Measurements from ENCODE around the gene DMBX1. TPM values are rescaled to one million over a fixed set of nuclear protein-coding genes. Genes with fewer than 3 reads are reported as not detected.

Gene DMBX1
- total and polyA plus RNA-seq, 2 experiments from 2014 or later: not detected

DNA sequence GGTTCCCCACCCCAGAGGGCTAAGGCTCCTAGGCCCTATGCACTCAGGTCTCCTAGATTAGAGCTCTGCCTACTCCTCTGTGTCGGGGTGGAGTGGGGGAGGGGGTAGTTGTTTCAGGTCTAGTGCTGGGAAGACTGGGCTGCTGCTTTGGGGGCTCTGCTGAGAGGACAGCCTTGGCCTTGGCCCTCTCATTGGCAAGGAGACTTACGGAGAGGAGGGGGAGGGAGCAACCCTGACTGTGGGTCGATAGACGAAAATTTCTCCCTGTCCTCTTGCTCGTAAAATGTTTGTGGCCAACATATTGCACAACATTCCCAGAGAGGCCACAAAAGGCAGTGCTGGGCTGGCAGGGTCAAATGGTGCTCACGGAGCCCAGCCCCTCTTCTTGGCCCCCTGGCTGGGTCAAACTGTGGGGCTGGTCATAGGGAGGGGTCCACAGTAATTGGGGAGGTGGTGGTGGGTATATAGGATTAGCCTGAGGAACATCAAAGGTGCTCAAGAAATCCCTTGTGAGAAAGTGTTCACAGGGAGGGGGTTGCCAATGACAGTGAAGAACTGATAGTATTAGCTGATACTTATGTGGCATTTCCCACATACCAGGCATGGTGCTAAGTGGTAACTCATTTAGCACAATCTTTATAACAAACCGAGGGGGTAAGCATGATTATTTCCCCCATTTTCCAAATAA lies 8.5 kb upstream of the DMBX1 start:
- H3K9me3 ChIP-seq (ENCODE audit: low read depth): no peaks in the 10 kb centered on the region
- no peak overlapping the region for H3K4me3 ChIP-seq
- H3K27ac ChIP-seq: no peak overlapping the region
- peak in 1 of 2 donors; percentile 55 for DNase-seq (ENCODE audit: low read depth in 1 of 2, low spot score in 1 of 2)
- peaks cover 52% of the 10 kb centered on the region for H3K27me3 ChIP-seq
- TF ChIP-seq, protein P1, sequence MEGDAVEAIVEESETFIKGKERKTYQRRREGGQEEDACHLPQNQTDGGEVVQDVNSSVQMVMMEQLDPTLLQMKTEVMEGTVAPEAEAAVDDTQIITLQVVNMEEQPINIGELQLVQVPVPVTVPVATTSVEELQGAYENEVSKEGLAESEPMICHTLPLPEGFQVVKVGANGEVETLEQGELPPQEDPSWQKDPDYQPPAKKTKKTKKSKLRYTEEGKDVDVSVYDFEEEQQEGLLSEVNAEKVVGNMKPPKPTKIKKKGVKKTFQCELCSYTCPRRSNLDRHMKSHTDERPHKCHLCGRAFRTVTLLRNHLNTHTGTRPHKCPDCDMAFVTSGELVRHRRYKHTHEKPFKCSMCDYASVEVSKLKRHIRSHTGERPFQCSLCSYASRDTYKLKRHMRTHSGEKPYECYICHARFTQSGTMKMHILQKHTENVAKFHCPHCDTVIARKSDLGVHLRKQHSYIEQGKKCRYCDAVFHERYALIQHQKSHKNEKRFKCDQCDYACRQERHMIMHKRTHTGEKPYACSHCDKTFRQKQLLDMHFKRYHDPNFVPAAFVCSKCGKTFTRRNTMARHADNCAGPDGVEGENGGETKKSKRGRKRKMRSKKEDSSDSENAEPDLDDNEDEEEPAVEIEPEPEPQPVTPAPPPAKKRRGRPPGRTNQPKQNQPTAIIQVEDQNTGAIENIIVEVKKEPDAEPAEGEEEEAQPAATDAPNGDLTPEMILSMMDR (IDR thresholded peaks at IDR 0.05; ENCODE audit: low read depth, low read length): no peak
- H3K36me3 ChIP-seq: no peaks in the 10 kb centered on the region
- H3K4me1 ChIP-seq (ENCODE audit: low read depth): no peaks in the 10 kb centered on the region

DNA sequence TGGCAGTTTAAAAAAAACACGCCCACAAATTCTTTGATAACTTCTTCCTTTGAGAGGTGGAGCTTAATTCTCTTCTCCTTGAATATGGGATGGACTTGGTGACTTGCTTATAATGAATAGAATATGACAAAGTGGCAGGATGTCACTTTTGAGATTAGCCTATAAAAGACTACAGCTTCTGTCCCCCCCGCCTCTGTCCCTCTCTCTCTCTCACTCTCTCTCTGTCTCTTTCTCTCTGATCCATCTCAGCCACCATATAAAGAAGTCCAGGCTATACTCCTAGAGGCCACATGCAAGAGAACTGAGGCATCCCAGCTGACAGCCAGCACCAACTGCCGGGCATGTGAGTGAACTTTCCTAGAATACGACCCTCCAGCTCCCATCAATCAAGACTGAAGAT lies 7.7 kb upstream of the DMBX1 start:
- DNase-seq (ENCODE audit: low read depth in 1 of 2, low spot score in 1 of 2): no peak
- no peaks in the 10 kb centered on the region for H3K36me3 ChIP-seq
- TF ChIP-seq, protein P1 (IDR thresholded peaks at IDR 0.05; ENCODE audit: low read depth, low read length): no peak
- no peaks in the 10 kb centered on the region for H3K9me3 ChIP-seq (ENCODE audit: low read depth)
- H3K4me1 ChIP-seq (ENCODE audit: low read depth): no peaks in the 10 kb centered on the region
- H3K4me3 ChIP-seq: no peak overlapping the region
- H3K27ac ChIP-seq: no peak overlapping the region
- H3K27me3 ChIP-seq: peaks cover 61% of the 10 kb centered on the region

DNA sequence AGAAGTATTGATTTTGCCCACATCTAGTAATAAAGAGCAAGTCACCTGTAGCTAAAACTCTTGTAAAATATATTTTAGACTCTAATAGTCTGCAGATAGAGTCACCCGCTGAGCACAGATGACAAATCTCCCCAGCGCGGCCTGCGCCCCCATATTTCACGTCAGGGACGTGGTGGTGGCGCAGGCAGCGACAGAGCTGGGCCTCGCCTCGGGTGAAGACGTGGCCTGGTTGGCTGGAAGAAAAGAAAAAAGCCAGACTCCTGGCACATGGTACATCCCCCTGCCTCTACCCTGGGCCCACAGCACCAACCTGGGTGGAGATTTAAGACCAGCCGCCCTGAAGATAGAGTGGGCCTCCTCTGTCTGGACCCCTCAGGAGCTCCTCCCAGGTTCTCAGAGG lies 6.0 kb upstream of the DMBX1 start:
- Histone ChIP-seq H3K9me3 (ENCODE audit: low read depth) (no peaks in the 10 kb centered on the region), H3K27me3 (peaks cover 77% of the 10 kb centered on the region), H3K27ac (no peak overlapping the region), H3K4me1 (ENCODE audit: low read depth) (no peaks in the 10 kb centered on the region), H3K4me3 (no peak overlapping the region), H3K36me3 (no peaks in the 10 kb centered on the region)
- DNase-seq (ENCODE audit: low read depth in 1 of 2, low spot score in 1 of 2): no peak
- TF ChIP-seq, protein P1 (IDR thresholded peaks at IDR 0.05; ENCODE audit: low read depth, low read length): no peak

DNA sequence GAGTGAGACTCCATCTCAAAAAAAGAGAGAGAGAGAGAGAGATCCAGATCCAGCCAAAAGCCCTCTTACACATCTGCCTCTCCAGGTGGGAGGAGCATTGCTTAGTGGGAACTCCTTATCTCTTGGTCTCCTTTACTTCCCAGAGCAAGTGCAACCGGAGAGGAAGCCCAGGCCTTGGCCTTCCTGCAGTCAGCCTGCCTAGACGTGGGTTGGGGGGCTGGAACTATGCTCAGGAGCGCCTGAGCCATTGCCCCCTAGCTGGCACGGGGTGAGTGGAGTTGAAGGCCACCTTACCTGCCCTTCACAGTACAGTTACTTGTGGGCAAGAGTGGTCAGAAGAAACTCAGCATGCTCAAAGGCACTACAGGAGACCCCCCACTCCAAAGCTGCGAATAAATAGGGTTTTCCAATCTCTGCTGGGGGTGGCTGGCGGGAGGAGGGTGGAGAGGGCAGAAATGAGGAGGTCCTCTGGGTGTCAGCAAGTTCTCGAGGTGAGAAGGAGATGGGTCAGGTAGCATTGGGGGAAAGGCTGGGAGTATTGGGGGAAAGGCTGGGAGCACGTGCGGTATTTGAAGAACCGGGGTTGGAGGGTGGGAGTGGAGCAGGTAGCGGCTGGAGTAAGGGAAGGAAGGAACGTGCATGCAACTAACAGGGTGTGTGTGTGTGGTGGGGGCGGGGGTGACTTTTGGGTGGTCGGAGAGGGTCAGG lies 4.7 kb upstream of the DMBX1 start:
- Histone ChIP-seq H3K9me3 (ENCODE audit: low read depth) (no peaks in the 10 kb centered on the region), H3K36me3 (no peaks in the 10 kb centered on the region), H3K4me1 (ENCODE audit: low read depth) (peaks cover 2% of the 10 kb centered on the region), H3K4me3 (no peak overlapping the region), H3K27me3 (peaks cover 91% of the 10 kb centered on the region), H3K27ac (no peak overlapping the region)
- no peak for DNase-seq (ENCODE audit: low read depth in 1 of 2, low spot score in 1 of 2)
- TF ChIP-seq, protein P1 (IDR thresholded peaks at IDR 0.05; ENCODE audit: low read depth, low read length): no peak

DNA sequence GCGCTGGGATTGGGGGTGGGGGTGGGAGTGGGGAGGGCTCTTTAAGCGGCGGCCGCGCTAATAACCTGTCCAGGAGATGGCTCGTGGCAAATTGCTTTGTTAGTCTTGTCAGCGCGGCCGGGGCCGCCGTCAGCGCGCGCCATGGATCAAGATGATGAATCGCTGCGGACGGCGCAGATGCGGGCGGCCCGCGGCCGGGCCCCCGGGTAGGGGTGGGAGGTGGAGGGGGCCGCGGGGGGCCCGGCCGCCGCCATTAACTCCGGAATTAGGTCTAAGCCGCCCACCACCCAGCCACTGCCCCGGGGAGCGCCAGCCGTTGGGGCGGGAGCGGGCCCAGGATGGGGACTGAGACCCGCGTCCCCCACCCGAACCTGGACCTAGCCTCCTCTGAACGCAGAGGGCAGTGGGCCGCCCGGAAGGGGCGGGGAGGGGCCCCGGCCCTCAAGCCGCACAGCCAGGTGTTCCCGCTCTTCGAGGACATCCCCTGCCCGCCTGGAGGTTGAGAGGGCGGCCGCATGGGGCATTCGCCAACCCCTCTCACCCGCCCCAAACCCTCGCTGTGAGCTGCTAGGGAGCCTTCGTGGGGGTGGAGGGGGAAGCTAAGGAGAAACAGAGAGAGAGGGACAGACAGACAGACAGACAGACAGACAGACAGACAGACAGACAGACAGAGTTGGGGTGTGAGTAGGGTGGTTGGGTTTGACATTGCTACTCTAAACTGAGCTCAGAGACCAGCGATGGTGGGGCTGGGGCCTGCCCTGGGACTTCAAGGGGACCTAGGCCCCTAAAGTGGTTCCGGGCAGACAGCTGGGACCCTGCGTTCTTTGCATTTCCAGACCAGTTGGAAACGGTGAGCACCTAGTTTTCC lies 3.8 kb upstream of the DMBX1 start:
- no peaks in the 10 kb centered on the region for H3K36me3 ChIP-seq
- H3K27me3 ChIP-seq: peaks cover 99% of the 10 kb centered on the region
- TF ChIP-seq, protein P1 (IDR thresholded peaks at IDR 0.05; ENCODE audit: low read depth, low read length): no peak
- no peak for DNase-seq (ENCODE audit: low read depth in 1 of 2, low spot score in 1 of 2)
- no peak overlapping the region for H3K4me3 ChIP-seq
- no peak overlapping the region for H3K27ac ChIP-seq
- H3K9me3 ChIP-seq (ENCODE audit: low read depth): no peaks in the 10 kb centered on the region
- H3K4me1 ChIP-seq (ENCODE audit: low read depth): peaks cover 6% of the 10 kb centered on the region

Data from cardiac muscle cell (in vitro differentiated cells and primary cell).